Immature natural killer cell (primary cell): Measurements from ENCODE around the gene HPS3. TPM values are rescaled to one million over a fixed set of nuclear protein-coding genes. Genes with fewer than 3 reads are reported as not detected.

Source experiments
- DNase-seq, 3 donors: peaks; one replicate each; pipeline ENCODE4 v3.0.0; 2022; ENCODE audit warnings: mixed read lengths in 1 of 3
- H3K27ac Mint-ChIP-seq, 6 donors: one replicate each; pipeline ENCODE4 v1.8.0; 2020; ENCODE audit warnings: mixed read lengths in 6 of 6, mild to moderate bottlenecking in 5 of 6, inconsistent platforms in 4 of 6, moderate library complexity in 3 of 6
- H3K27me3 Mint-ChIP-seq, 3 donors: one replicate each; pipeline ENCODE4 v1.8.0; 2020 to 2021; ENCODE audit warnings: low read depth in 3 of 3, mild to moderate bottlenecking in 3 of 3, mixed read lengths in 3 of 3, moderate library complexity in 3 of 3, inconsistent platforms in 1 of 3
- H3K36me3 Mint-ChIP-seq, 3 donors: one replicate each; pipeline ENCODE4 v1.8.0; 2020; ENCODE audit warnings: mixed read lengths in 3 of 3, inconsistent platforms in 2 of 3, mild to moderate bottlenecking in 2 of 3
- H3K4me1 Mint-ChIP-seq, 2 donors: one replicate each; pipeline ENCODE4 v1.8.0; 2020; ENCODE audit warnings: inconsistent platforms in 2 of 2, mild to moderate bottlenecking in 2 of 2, mixed read lengths in 2 of 2, moderate library complexity in 1 of 2
- H3K4me3 Mint-ChIP-seq, 5 donors: one replicate each; pipeline ENCODE4 v1.8.0; 2020; ENCODE audit warnings: mild to moderate bottlenecking in 5 of 5, mixed read lengths in 5 of 5, inconsistent platforms in 3 of 5, moderate library complexity in 3 of 5
- H3K9me3 Mint-ChIP-seq, 6 donors: one replicate each; pipeline ENCODE4 v1.8.0; 2020; ENCODE audit warnings: mild to moderate bottlenecking in 6 of 6, mixed read lengths in 6 of 6, inconsistent platforms in 4 of 6, moderate library complexity in 3 of 6
- polyA plus RNA-seq, 3 donors: library from polyadenylated mRNA; unstranded; fragments of 300-500 nt; fragmentation: Illumina TruSeq; gene quantifications; one replicate each; pipeline ENCODE4 v1.2.3, GENCODE V29; 2021

Gene HPS3
- polyA plus RNA-seq, 3 donors from 2014 or later, result 45.7 to 69.7 (median 51.9) TPM

- H3K9me3 Mint-ChIP-seq, result no peaks in the 10 kb centered on the region
- peaks cover 0 to 2% (median 2%) of the 10 kb centered on the region in 3 donors for H3K27me3 Mint-ChIP-seq
- peaks cover 16 to 25% (median 16%) of the 10 kb centered on the region in 3 donors for H3K36me3 Mint-ChIP-seq
- H3K4me1 Mint-ChIP-seq, result peaks cover 3 to 11% of the 10 kb centered on the region in 2 donors
- peak in 2 of 3 donors; percentile 10 to 17 for DNase-seq
- peak overlapping the region in 1 of 6 donors; percentile 79 for H3K27ac Mint-ChIP-seq
- no peak overlapping the region for H3K4me3 Mint-ChIP-seq
Measured at GRCh38 chr3:149145356-149145755, 15.9 kb downstream of the HPS3 start.

- H3K27ac Mint-ChIP-seq, result no peak overlapping the region
- peaks cover 16 to 28% (median 18%) of the 10 kb centered on the region in 3 donors for H3K36me3 Mint-ChIP-seq
- H3K4me1 Mint-ChIP-seq, result peaks cover 5 to 7% of the 10 kb centered on the region in 2 donors
- no peaks in the 10 kb centered on the region for H3K9me3 Mint-ChIP-seq
- peak in 1 of 3 donors; percentile 28 for DNase-seq
- H3K27me3 Mint-ChIP-seq, result peaks cover 0 to 2% (median 2%) of the 10 kb centered on the region in 3 donors
- H3K4me3 Mint-ChIP-seq, result no peak overlapping the region
Measured at GRCh38 chr3:149145974-149146373, 16.5 kb downstream of the HPS3 start.

- Mint-ChIP-seq H3K27ac (no peak overlapping the region), H3K4me1 (peaks cover 22 to 24% of the 10 kb centered on the region in 2 donors), H3K36me3 (peaks cover 11 to 31% (median 25%) of the 10 kb centered on the region in 3 donors), H3K4me3 (no peak overlapping the region), H3K27me3 (peaks cover 2 to 3% (median 2%) of the 10 kb centered on the region in 3 donors), H3K9me3 (no peaks in the 10 kb centered on the region)
- no peak for DNase-seq
Measured at GRCh38 chr3:149150436-149150835, 21.0 kb downstream of the HPS3 start.

GRCh38 chr3:149151843-149152242 lies 22.4 kb downstream of the HPS3 start:
- H3K9me3 Mint-ChIP-seq, result no peaks in the 10 kb centered on the region
- H3K4me1 Mint-ChIP-seq, result peaks cover 22 to 24% of the 10 kb centered on the region in 2 donors
- peaks cover 15 to 40% (median 30%) of the 10 kb centered on the region in 3 donors for H3K36me3 Mint-ChIP-seq
- no peak for DNase-seq
- H3K27ac Mint-ChIP-seq, result peak overlapping the region in 5 of 6 donors; percentile 46 to 71 (median 64)
- peak overlapping the region in 4 of 5 donors; percentile 26 to 62 (median 54) for H3K4me3 Mint-ChIP-seq
- H3K27me3 Mint-ChIP-seq, result peaks cover 2 to 3% (median 2%) of the 10 kb centered on the region in 3 donors

- peaks cover 23 to 24% of the 10 kb centered on the region in 2 donors for H3K4me1 Mint-ChIP-seq
- peak overlapping the region in 5 of 6 donors; percentile 4 to 69 (median 64) for H3K27ac Mint-ChIP-seq
- H3K27me3 Mint-ChIP-seq, result peaks cover 2 to 4% (median 2%) of the 10 kb centered on the region in 3 donors
- H3K4me3 Mint-ChIP-seq, result peak overlapping the region; percentile 18 to 62 (median 51)
- H3K36me3 Mint-ChIP-seq, result peaks cover 15 to 44% (median 33%) of the 10 kb centered on the region in 3 donors
- H3K9me3 Mint-ChIP-seq, result no peaks in the 10 kb centered on the region
- peak; percentile 56 to 58 (median 57) for DNase-seq
Measured at GRCh38 chr3:149152420-149152819, 23.0 kb downstream of the HPS3 start.

- H3K9me3 Mint-ChIP-seq, result no peaks in the 10 kb centered on the region
- no peak overlapping the region for H3K4me3 Mint-ChIP-seq
- peaks cover 12 to 49% (median 36%) of the 10 kb centered on the region in 3 donors for H3K36me3 Mint-ChIP-seq
- H3K27ac Mint-ChIP-seq, result peak overlapping the region in 4 of 6 donors; percentile 0 to 60 (median 28)
- no peak for DNase-seq
- H3K4me1 Mint-ChIP-seq, result peaks cover 24 to 29% of the 10 kb centered on the region in 2 donors
- peaks cover 2 to 4% (median 2%) of the 10 kb centered on the region in 3 donors for H3K27me3 Mint-ChIP-seq
Measured at GRCh38 chr3:149153402-149153801, 24.0 kb downstream of the HPS3 start.

- Mint-ChIP-seq H3K4me3 (no peak overlapping the region), H3K27me3 (peaks cover 0 to 1% (median 0%) of the 10 kb centered on the region in 3 donors), H3K27ac (no peak overlapping the region), H3K36me3 (peaks cover 27 to 70% (median 32%) of the 10 kb centered on the region in 3 donors), H3K9me3 (no peaks in the 10 kb centered on the region), H3K4me1 (peaks cover 5 to 15% of the 10 kb centered on the region in 2 donors)
- DNase-seq, result no peak
Measured at GRCh38 chr3:149160754-149161300, 31.4 kb downstream of the HPS3 start.

- H3K4me1 Mint-ChIP-seq, result peaks cover 5 to 15% of the 10 kb centered on the region in 2 donors
- H3K27me3 Mint-ChIP-seq, result peaks cover 0 to 1% (median 0%) of the 10 kb centered on the region in 3 donors
- peaks cover 26 to 72% (median 30%) of the 10 kb centered on the region in 3 donors for H3K36me3 Mint-ChIP-seq
- H3K9me3 Mint-ChIP-seq, result no peaks in the 10 kb centered on the region
- H3K27ac Mint-ChIP-seq, result no peak overlapping the region
- no peak for DNase-seq
- no peak overlapping the region for H3K4me3 Mint-ChIP-seq
Measured at GRCh38 chr3:149162007-149162406, 32.6 kb downstream of the HPS3 start.

- Mint-ChIP-seq H3K27ac (no peak overlapping the region), H3K36me3 (peaks cover 31 to 74% (median 31%) of the 10 kb centered on the region in 3 donors)
Measured at GRCh38 chr3:149163066-149163465, 33.6 kb downstream of the HPS3 start.

GRCh38 chr3:149167898-149168297 lies 38.5 kb downstream of the HPS3 start:
- Mint-ChIP-seq H3K9me3 (no peaks in the 10 kb centered on the region), H3K4me3 (no peak overlapping the region), H3K36me3 (peaks cover 30 to 72% (median 40%) of the 10 kb centered on the region in 3 donors), H3K27me3 (peaks cover 0 to 1% (median 0%) of the 10 kb centered on the region in 3 donors), H3K4me1 (peaks cover 0 to 5% of the 10 kb centered on the region in 2 donors), H3K27ac (no peak overlapping the region)
- no peak for DNase-seq

More at GRCh38 chr3:149163066-149163465, 33.6 kb downstream of the HPS3 start:
- Mint-ChIP-seq H3K9me3 (no peaks in the 10 kb centered on the region), H3K4me3 (no peak overlapping the region), H3K27me3 (no peaks in the 10 kb centered on the region), H3K4me1 (peaks cover 2 to 13% of the 10 kb centered on the region in 2 donors)
- no peak for DNase-seq

- no peaks in the 10 kb centered on the region for H3K9me3 Mint-ChIP-seq
- H3K27me3 Mint-ChIP-seq, result peaks cover 0 to 1% (median 0%) of the 10 kb centered on the region in 3 donors
- H3K4me1 Mint-ChIP-seq, result peaks cover 13 to 18% of the 10 kb centered on the region in 2 donors
- H3K27ac Mint-ChIP-seq, result no peak overlapping the region
- DNase-seq, result no peak
- H3K4me3 Mint-ChIP-seq, result no peak overlapping the region
- peaks cover 27 to 70% (median 41%) of the 10 kb centered on the region in 3 donors for H3K36me3 Mint-ChIP-seq
Measured at GRCh38 chr3:149170672-149171071, 41.2 kb downstream of the HPS3 start.

- H3K27ac Mint-ChIP-seq, result peak overlapping the region in 4 of 6 donors; percentile 28 to 73 (median 34)
- peak; percentile 39 to 49 (median 44) for DNase-seq
Measured at GRCh38 chr3:149174901-149175300, 45.5 kb downstream of the HPS3 start.

GRCh38 chr3:149177122-149177521 lies 47.7 kb downstream of the HPS3 start:
- Mint-ChIP-seq H3K4me3 (no peak overlapping the region), H3K4me1 (peaks cover 15 to 23% of the 10 kb centered on the region in 2 donors), H3K9me3 (no peaks in the 10 kb centered on the region), H3K36me3 (peaks cover 17 to 37% (median 21%) of the 10 kb centered on the region in 3 donors), H3K27me3 (no peaks in the 10 kb centered on the region), H3K27ac (no peak overlapping the region)
- no peak for DNase-seq

More at GRCh38 chr3:149174901-149175300, 45.5 kb downstream of the HPS3 start:
- H3K27me3 Mint-ChIP-seq, result no peaks in the 10 kb centered on the region
- H3K4me3 Mint-ChIP-seq, result peak overlapping the region in 2 of 5 donors; percentile 1 to 50
- peaks cover 15 to 23% of the 10 kb centered on the region in 2 donors for H3K4me1 Mint-ChIP-seq
- H3K36me3 Mint-ChIP-seq, result peaks cover 24 to 48% (median 28%) of the 10 kb centered on the region in 3 donors
- no peaks in the 10 kb centered on the region for H3K9me3 Mint-ChIP-seq

- Mint-ChIP-seq H3K4me3 (no peak overlapping the region), H3K9me3 (no peaks in the 10 kb centered on the region), H3K4me1 (peaks cover 11 to 19% of the 10 kb centered on the region in 2 donors), H3K27ac (peak overlapping the region in 1 of 6 donors; percentile 37), H3K36me3 (peaks cover 8 to 20% (median 13%) of the 10 kb centered on the region in 3 donors), H3K27me3 (no peaks in the 10 kb centered on the region)
- DNase-seq, result no peak
Measured at GRCh38 chr3:149179220-149179619, 49.8 kb downstream of the HPS3 start.
